Activated CD4-positive, alpha-beta T cell treated with anti-CD3 and anti-CD28 coated beads, Interleukin-2, amount 50 U/mL, for 24 hours (primary cell): Measurements from ENCODE around the gene FXYD1.

ENCODE experiments used
- DNase-seq, 2 donors: peaks; one replicate each; pipeline ENCODE4 v3.0.0-alpha.2; 2020; ENCODE audit warnings: low read depth in 1 of 2, low spot score in 1 of 2

The FXYD1 gene

DNA sequence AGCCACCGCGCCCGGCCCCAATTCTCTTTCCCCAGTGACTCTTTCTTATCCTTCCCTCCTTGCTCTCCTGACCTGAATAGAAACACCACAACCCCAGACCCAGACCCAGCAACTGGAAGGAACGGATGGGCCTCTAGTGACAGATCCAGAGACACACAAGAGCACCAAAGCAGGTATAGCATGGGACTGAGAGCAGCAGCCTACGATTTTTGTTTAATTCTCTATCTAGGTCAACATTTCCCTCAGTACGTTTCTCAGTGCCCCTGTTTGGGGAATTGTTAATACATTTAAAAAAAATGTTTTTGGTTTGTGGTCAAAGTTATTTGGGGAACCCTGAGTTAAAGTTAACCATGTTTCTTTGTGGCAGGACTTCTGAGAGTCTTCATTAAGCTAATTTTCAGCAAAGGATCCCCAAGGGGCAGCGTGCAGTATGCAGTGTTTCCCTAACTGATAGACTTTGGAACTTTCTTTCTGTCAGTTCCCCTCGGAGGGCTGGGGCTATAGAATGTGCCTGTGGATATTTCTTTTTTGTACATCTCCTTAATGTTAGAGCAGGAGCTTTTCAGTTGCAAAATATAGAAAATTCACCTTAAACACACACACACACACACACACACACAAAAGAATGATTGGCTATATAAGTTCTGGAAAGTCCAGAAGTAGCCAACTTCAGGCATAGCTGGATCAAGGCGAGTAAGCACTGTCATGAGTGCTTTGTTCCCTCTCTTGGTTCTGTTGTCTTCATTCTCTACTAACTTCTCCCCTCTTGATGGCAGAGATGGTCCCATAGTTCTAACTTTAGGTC lies 22.2 kb downstream of the FXYD1 start:
- DNase-seq = no peak

DNA sequence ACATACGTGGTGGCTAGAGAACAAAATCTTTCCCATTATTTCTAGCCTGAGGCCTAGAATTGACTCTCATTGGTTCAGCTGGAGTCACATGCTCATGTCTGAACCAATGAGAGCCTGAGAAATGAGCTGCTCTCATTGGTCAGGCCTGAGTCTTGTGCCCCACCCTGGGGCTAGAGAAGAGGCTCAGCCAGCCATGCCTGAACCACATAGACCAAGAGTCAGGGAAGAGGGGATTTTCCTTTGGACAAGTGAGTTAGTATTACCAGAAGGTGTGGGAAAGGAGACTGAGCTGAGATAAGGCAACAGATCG lies 22.8 kb downstream of the FXYD1 start:
- no peak for DNase-seq

DNA sequence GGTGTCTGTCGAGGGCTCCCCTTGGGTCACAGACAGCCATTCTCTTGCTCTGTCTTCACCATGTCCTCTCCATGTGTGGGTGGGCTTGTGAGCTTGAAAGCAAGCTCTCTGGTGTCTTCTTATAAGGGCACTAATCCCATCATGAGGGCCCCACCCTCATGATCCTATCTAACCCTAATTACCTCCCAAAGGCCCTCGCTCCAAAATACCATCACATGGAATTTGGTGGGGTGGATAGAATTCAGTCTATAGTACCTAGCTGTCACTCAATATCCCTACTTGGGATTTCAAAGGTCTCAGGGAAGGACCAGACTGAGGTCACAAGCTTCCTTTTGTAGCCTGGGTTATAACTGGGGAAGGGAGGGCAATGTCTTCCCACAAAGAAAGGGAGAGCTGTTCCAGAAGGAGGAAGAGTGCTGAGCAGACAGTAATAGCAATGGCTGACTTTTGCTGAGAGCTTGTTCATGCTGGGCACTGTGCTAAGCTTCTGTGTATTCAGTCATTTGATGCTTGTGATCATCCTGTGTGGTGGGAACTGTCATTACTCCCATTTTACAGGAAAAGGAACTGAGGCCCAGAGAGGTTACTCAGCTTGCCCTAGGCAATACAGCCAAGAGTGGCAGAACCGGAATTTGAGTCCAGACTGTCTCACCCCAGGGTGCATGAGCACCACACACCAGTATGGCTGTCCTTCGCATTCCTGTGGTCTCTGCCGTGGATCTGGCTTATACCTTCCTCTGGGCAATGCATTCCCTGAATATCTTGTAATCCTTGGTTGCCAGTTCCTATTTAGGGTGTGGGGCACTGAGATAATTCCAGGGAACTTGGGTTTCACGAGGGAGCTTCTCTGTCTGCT lies 24.1 kb downstream of the FXYD1 start:
- no peak for DNase-seq

DNA sequence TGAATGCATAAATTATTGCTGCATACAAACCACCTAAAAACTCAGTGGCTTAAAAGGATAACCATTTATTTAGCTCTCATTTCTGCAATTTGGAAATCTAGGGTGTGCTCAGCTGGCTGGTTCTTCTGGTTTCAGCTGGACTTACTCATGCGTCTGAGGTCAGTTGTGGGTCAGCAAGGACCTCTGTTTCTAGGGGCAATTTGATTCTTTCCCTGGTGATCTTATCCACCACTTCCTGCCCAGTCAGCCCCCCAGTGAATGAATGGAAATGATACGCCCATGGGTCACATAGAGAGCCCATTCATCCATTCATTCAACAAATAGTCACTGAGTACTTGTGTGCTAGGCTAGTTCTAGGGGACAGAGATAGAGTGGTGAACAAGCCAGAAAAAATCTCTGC lies 25.8 kb downstream of the FXYD1 start:
- DNase-seq = no peak

DNA sequence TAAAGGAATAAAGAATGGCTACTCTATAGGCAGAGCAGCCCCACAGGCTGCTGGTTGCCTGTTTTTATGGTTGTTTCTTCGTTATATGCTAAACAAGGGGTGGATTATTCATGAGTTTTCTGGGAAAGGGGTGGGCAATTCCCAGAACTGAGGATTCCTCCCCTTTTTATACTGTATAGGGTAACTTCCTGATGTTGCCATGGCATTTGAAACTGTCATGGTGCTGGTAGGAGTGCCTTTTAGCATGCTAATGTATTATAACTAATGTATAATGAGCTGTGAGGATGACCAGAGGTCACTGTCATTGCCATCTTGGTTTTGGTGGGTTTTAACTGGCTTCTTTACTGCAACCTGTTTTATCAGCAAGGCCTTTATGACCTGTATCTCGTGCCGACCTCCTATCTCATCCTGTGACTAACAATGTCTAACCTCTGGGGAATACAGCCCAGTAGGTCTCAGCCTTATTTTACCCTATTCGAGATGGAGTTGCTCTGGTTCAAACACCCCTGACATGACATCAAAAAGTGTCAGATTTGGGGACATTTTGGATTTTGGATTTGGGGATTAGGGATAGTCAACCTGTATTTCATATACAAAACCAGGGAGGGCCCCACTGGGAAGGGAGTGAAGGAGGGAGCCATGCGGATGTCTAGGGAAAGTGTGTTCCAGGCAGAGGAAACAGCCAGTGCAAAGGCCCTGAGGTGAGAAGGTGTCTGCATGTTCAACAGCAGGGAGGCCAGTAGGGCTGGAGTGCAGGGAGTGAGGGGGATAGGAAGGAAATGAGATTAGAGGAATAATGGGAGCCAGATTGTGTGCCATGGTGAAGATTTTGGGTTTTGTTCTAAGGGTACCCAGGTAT lies 26.8 kb downstream of the FXYD1 start:
- no peak for DNase-seq

DNA sequence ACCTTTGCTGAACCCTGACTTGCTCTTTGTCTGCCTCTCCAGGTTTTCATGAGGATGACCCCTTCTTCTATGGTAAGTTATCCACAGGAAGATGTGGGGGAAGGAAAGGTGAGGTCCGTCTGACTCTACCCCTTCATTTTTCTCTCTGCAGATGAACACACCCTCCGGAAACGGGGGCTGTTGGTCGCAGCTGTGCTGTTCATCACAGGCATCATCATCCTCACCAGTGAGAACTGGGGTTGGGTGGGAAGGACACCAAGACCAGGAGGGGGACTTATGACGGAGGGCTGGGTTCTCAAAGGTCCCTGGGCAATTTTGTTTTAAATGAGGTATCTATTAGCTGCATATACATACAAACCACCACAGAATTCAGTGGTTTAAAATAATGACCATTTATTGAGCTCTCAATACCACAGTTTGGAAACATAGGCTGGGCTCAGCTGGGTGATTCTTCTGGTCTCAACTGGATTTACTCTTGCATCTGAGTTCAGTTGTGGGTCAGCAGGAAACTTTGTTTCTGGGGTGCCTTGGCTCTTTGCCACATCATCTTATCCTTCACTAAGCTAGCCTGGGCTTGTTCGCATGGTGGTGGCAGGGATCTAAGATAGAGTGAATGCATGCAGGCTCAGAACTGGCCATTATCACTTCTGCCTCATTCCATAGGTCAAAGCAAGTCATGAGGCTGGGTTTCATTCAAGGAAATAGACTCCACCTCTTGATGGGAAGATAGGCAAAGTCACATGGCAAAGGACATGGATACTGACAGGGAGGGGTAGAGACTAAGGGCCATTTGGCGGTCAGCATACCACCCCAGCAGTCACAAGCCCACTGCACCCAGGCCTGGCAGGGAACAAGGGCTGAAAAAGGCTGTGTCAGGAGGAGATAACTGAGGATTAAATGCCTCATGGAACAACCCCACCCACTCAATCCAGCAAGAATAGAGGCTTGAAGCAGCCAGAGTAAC lies 27.8 kb downstream of the FXYD1 start:
- DNase-seq = no peak

DNA sequence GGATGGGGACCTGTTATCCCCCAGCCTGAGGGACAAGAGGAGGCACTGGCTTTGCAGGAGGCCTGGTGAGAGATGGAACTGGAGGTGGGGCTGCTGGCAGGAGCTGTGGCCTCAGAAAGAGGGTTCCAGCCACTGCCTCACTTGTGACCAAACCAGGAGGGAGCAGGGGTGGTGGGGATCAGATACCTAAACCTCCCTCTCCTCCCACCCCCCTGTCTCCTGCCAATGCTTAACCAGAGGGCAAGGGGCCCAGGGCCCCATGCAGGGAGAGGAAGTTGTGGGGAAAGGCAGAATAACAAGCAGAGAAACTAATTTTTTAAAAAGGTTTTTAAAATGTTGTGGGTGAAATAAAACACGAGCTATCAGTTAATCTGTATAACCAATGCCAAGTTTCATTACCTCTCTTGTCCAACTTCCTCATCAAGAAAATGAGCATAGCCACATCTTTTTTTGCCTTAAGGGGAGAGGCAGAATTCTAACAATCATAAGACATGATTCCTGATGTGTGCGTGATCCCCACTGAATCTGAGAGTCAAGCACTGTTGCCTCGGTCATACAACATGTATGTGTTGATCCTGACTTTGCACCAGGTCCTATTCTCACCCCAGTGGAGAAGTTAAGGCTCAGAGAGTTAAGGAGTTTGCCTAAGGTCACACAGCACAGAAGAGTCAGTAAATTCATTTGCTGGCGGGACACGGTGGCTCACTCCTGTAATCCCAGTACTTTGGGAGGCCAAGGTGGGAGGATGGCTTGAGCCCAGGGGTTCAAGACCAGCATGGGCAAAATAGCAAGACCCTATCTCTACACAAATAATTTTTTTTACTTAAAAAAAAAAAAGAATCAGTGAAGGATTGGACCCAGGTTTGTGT lies 28.9 kb downstream of the FXYD1 start:
- no peak for DNase-seq

DNA sequence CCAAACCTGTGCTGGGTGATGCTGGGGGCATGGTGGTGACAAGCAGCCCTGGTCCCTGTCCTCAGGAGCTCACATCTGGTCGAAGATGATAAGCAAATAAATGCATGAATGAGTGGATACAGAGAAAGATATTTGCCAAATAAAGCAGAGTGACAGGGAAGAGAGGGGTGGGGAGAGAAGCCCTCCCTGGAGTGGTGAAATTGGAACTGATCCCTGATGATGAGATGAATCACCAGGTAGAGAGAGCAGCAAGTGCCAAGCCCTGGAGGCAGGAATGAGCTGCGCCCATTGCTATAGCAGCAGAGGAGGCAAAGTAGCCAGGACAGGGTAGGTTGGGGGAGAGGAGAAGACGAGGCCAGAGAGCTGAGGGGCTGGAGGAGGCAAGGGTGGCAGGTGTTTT lies 29.6 kb downstream of the FXYD1 start:
- no peak for DNase-seq

DNA sequence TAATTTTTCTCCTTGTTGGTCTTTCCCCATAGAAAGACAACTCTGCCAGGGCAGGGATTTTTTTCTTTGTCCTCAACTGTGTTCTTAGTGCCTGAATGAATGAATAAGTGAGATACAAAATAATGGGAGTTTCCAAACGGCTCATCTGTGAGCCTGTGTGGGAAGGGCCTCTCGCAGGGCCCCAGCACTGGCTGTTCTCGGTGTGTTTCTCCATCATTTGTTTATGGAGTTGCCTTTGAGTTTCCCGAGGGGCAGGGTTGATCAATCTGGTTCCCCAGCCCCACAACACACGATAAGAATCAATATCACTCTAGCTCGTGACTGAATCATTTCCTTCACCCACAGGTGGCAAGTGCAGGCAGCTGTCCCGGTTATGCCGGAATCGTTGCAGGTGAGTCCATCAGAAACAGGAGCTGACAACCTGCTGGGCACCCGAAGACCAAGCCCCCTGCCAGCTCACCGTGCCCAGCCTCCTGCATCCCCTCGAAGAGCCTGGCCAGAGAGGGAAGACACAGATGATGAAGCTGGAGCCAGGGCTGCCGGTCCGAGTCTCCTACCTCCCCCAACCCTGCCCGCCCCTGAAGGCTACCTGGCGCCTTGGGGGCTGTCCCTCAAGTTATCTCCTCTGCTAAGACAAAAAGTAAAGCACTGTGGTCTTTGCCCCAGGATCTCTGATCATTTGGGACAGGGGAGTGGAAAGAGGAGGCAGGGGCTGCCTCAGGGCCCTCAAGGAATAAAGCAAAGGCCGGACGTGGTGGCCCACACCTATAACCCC lies 30.8 kb downstream of the FXYD1 start:
- no peak for DNase-seq

DNA sequence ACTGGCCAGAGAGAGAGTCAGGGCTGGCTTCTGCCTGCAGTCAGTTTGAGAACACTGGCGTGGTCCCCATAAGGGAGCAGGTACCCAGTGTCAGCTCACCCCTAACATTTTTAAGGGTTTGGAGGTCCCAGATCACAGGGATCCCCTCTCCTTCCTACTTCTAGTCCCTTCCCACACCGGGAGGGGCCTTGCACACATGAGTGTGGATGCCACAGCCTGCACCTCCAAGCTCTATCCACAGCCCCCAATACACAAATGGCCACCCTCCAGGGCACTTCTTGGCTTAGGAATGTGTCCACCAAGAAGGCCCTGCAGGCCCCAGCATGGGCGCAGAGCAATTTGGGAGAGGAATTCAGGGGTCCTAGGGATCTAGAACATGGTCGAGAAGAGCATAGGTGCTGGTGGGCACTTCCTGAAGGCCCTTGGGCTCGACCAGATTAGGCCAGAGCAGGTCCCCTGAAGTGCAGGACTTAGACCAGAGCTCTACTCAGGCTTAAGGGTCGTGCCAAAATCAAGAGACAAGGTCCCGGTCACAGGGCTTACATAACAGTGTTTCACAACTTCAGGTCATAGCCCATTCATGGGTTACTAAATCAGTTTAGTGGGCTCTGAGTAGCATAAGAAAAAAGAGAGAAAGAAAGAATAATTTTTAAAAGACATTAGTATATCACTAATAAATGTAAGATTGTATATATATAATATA lies 31.9 kb downstream of the FXYD1 start:
- no peak for DNase-seq

DNA sequence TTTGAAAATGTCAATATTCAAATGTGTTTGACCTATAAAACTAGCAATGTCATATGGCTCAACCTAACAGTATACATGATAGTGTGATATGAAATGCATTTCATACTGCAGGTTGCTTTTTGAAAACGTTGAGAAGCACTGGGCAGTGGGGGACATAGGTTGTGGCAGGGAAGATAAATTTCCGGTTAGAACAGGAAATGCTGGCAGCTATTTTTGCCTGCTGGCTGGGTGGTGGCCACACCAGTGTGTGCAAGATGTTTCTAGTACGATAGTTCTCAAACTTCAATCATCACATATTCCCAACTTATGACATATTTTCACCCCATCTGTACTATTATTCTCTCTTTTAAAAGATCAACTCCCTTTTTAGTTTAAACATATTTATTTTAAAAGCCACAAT lies 33.1 kb downstream of the FXYD1 start:
- no peak for DNase-seq

DNA sequence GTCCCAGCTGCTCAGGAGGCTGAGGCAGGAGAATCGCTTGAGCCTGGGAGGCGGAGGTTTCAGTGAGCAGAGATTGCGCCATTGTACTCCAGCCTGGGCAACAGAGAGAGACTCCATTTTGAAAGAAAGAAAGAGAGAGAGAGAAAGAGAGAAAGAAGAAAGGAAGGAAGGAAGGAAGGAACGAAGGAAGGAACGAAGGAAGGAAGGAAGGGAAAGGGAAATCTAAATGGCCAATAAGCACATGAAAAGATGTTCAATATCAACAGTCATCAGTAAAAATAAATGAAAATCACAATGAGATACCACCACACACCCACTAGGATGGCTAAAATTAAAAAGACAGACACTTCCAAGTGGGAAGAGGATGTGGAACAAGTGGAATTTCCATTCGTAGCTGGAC lies 35.6 kb downstream of the FXYD1 start:
- DNase-seq = no peak

DNA sequence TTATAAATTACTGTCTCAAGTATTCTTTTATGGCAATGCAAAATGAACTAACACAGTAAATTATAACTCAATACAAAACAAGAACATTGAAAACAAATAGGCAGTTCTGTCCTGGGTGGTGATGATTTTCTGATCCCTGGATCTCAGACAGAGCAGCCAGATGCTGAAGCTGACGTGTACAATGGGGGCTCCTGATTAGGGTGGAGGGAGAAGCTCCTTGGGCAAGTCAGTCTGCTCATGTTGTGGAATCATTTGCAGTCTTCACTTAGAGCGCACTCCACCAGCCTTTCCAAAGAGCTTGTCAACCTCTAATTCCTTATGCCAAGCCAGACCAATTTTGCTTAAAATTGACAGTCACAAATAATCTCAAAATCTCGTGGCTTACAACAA lies 37.6 kb downstream of the FXYD1 start:
- no peak for DNase-seq

DNA sequence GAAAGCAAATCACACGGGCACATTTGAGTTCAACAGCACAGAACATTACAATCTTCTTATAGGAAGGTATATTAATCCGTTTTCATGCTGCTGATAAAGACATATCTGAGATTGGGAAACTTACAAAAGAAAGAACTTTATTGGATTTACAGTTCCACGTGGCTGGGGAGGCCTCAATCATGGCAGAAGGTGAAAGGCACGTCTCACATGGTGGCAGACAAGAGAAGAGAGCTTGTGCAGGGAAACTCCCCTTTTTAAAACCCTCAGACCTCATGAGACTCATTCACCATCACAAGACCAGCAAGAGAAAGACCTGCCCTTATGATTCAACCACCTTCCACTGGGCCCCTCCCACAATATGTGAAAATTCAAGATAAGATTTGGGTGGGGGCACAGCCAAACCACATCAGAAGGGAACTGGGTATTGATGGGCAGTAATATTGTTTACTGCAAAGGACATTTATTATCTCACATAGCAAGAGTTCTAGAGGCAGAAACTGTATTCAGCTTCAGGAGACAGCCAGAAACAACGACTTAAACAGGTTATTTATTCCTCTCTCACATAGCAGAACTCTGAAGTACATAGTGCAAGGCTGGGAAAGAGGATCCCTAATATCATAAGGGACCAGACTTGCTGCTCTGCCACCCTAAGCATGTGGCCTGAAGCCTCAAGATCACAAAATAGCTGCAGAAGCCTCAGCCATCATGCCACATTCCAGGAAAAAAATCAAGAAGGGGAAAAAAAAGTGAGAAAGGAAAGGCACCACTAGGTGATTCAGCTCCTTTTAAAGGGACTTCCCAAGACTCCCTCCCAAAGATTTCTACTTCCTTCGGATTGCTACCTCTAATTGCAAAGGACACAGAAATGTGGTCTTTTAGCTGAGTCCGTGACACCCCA lies 39.0 kb downstream of the FXYD1 start:
- DNase-seq = no peak

DNA sequence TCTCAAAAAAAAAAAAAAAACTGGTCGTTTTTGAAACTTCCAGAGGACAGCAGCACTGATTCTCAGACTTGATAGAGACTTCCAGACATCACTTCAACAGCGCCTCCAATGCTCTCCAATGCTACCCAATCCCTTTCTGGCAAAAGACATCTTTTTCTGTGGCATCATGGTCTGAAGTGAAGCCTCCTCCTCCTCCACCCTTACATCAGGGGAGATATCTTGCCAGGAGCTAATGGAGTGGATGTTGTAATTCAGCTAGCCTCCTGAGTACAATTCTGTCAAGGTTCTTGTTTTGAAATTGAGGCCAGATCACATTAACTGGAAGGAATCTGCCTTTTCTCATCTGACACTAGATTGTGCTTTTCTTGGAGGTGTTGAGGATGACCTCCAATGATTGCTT lies 40.1 kb downstream of the FXYD1 start:
- no peak for DNase-seq

DNA sequence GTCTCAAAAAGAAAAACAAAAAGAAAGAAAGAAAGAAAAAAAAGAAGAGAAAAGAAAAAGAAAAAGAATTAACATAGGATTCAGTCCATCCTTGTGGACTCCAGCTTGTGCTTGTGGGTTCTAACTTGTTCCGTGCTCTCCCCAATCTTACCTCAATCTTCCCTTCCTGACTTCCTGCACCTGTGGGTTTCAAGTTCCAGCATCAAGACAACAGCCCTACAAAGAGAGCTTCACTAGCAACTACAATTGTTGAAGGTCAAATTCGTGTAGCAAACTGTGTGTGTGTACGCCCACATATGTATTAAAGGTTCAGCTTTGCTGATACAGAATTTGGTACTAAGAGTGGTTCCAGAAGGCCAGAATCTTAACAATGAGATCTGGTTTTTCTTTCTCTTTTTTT lies 41.2 kb downstream of the FXYD1 start:
- no peak for DNase-seq

DNA sequence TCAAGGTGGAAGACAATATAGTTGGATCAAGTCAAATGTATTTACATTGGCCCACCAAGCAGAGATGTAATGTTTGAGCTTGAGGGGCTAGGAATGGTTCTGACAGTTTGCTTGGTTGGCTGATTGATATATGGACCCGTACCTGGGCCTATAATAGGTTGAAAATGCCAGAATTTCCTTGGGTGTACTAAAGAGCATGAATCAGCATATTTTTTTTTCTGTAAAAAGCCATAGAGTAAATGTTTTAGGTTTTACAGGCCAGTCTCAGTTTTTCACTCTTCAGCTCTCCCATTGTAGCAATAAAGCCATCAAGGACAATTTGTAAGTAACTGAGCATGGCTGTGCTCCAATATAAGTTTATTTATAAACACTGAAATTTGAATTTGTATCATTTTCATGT lies 42.8 kb downstream of the FXYD1 start:
- no peak for DNase-seq
